Measurements from ENCODE around the gene SPSB1. TPM values are rescaled to one million over a fixed set of nuclear protein-coding genes. Genes with fewer than 3 reads are reported as not detected.

SPSB1 gene
- total and polyA plus RNA-seq, 2 of the 4 experiments (the other 2 are of a cell fraction), result 16.7 to 19.8 TPM

GRCh38 chr1:9355503-9355902, 62.8 kb downstream of the SPSB1 start:
- Histone ChIP-seq H3K4me1 (ENCODE audit: control insufficient read depth, insufficient read depth, low read length) (peaks cover 2% of the 10 kb centered on the region), H3K4me3 (ENCODE audit: insufficient read depth, low read depth, low read length) (no peak overlapping the region), H3K9me1 (ENCODE audit: insufficient read depth, low read length) (peaks cover 34% of the 10 kb centered on the region), H3K9me3 (ENCODE audit: control insufficient read depth, insufficient read depth, low read length) (no peaks in the 10 kb centered on the region), H2BK120ac (ENCODE audit: low read depth, low read length) (no peak overlapping the region), H3K27ac (ENCODE audit: insufficient read depth, low read length) (no peak overlapping the region), H3K56ac (ENCODE audit: extremely low read depth, insufficient read depth, low read length) (no peak overlapping the region), H3K18ac (ENCODE audit: low read depth, low read length) (no peak overlapping the region), H3K9ac (ENCODE audit: low read depth, low read length) (no peak overlapping the region), H2BK15ac (ENCODE audit: low read depth, low read length) (no peak overlapping the region), H3K4me2 (ENCODE audit: low read depth, low read length) (no peak overlapping the region), H4K8ac (ENCODE audit: low read depth in 2 of 2, low read length in 2 of 2) (no peak overlapping the region), H3K79me1 (ENCODE audit: low read depth in 1 of 2, low read length in 2 of 2) (peaks cover 38 to 91% of the 10 kb centered on the region in 2 experiments), H4K20me1 (ENCODE audit: insufficient read depth, low read length) (peaks cover 88% of the 10 kb centered on the region), H4K5ac (ENCODE audit: low read depth, low read length) (no peak overlapping the region), H2AK5ac (ENCODE audit: low read depth, low read length) (no peak overlapping the region), H3K36me3 (ENCODE audit: control insufficient read depth, insufficient read depth, low read length) (peaks cover 30% of the 10 kb centered on the region), H2AK9ac (replicated peaks; ENCODE audit: low read depth, low read length, poor library complexity) (peak overlapping the region; percentile 24), H3K14ac (replicated peaks; ENCODE audit: low read depth, low read length) (no peak overlapping the region), H4K91ac (ENCODE audit: insufficient read depth, low read depth, low read length) (no peak overlapping the region), H2BK5ac (ENCODE audit: low read depth, low read length, poor library complexity, severe bottlenecking) (no peak overlapping the region), H2BK20ac (ENCODE audit: low read depth, low read length) (no peak overlapping the region), H3K23ac (ENCODE audit: low read depth, low read length) (no peak overlapping the region), H2AFZ (replicated peaks; ENCODE audit: low read length, poor library complexity) (no peak overlapping the region), H3K4ac (ENCODE audit: low read depth, low read length) (no peak overlapping the region), H3K27me3 (ENCODE audit: control insufficient read depth, insufficient read depth, low read length) (no peaks in the 10 kb centered on the region)
- DNase-seq (no peak), ATAC-seq (ENCODE audit: low read depth) (no peak)
- intact Hi-C loops (cut with micrococcal nuclease) (no loop called here), dilution Hi-C loops (cut with HindIII; ENCODE audit: low sequenced_read_pairs, unreplicated experiment) (no loop called here), in situ Hi-C loops (cut with MboI; ENCODE audit: low sequenced_read_pairs) (no loop called here)
- CTCF ChIA-PET, result no interaction called here
- 65% methylated on average over 8 of the region's 16 CpGs; no CpG with 5 or more reads in 1 of the 2 experiments for WGBS, 2 experiments (ENCODE audit: extremely low coverage in 2 of 2, insufficient read length in 1 of 2)
- TF ChIP-seq SMC3 (IDR thresholded peaks at IDR 0.05; ENCODE audit: low read depth, low read length), result no peak
- no peak for TF ChIP-seq ELK1 (IDR thresholded peaks at IDR 0.05; ENCODE audit: borderline replicate concordance, low read depth, low read length)
- TF ChIP-seq BHLHE40 (IDR thresholded peaks at IDR 0.05; ENCODE audit: low read depth, low read length), result no peak
- TF ChIP-seq MXI1 (IDR thresholded peaks at IDR 0.05; ENCODE audit: borderline replicate concordance, low read depth, low read length), result no peak
- no peak for TF ChIP-seq RFX5 (IDR thresholded peaks at IDR 0.05; ENCODE audit: low read depth, low read length)
- no peak for TF ChIP-seq POLR2A (IDR thresholded peaks at IDR 0.05; ENCODE audit: low read depth, low read length)
- no peak for TF ChIP-seq CTCF (conservative IDR thresholded peaks at IDR 0.05; ENCODE audit: low read depth, low read length)
- TF ChIP-seq RCOR1 (IDR thresholded peaks at IDR 0.05; ENCODE audit: insufficient replicate concordance, low read length), result no peak
- no peak for TF ChIP-seq MAZ (IDR thresholded peaks at IDR 0.05; ENCODE audit: borderline replicate concordance, low read depth, low read length)
- TF ChIP-seq FOS (IDR thresholded peaks at IDR 0.05; ENCODE audit: low read depth, low read length), result no peak
- TF ChIP-seq CEBPB (IDR thresholded peaks at IDR 0.05; ENCODE audit: low read depth, low read length), result no peak
- no peak for TF ChIP-seq USF2 (IDR thresholded peaks at IDR 0.05; ENCODE audit: low read depth, low read length)
- TF ChIP-seq NFE2L2 (IDR thresholded peaks at IDR 0.05; ENCODE audit: low read depth, low read length), result no peak
- no peak for TF ChIP-seq MAFK (IDR thresholded peaks at IDR 0.05; ENCODE audit: low read depth, low read length)
- TF ChIP-seq CHD1 (IDR thresholded peaks at IDR 0.05; ENCODE audit: low read depth, low read length), result no peak
- TF ChIP-seq RAD21 (IDR thresholded peaks at IDR 0.05; ENCODE audit: low read length), result no peak
- POLR2A ChIA-PET (ENCODE audit: unreplicated experiment), result no interaction called here
- no TSS peak for BruUV-seq (replicated peaks)

All from IMR-90 (cell line).